NCI-H146 treated with DMSO at 0.1 percent for 48 hours (cell line): ENCODE results near the gene IL25.
"Not testable (repeated sequence)": the region's sequence is repeated elsewhere in the genome, so short reads cannot be mapped to it uniquely, and the experiment has no call there.

Source experiments
- DNase-seq: peaks from one replicate; lab custom pipeline; 2025; ENCODE audit not compliant: unreplicated experiment; lab: John Stamatoyannopoulos, UW

IL25 gene

DNA sequence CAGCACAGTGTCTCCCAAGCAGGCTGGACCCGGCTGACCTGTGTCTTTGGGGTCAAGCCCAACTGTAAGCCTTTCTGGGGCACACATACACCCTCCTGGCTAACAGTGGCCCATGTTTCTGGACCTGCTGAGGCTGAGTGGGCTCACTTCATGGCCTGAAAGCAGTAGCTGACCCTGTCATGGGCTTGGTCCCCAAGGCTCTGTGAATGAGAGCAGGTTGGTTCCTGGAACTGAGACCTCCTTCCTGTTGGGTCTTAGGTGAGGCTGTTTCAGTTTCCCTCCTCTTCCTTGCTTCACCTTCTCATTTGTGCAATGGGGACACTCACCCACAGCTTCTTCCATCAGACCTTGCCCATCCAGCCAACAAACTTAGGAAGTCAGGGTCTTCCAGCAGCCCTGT lies 744 bp upstream of the IL25 start:
- DNase-seq = no peak

DNA sequence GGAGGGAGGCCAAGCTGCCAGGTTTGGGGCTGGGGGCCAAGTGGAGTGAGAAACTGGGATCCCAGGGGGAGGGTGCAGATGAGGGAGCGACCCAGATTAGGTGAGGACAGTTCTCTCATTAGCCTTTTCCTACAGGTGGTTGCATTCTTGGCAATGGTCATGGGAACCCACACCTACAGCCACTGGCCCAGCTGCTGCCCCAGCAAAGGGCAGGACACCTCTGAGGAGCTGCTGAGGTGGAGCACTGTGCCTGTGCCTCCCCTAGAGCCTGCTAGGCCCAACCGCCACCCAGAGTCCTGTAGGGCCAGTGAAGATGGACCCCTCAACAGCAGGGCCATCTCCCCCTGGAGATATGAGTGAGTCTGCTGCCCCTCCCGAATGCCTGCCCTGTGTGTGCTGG lies 432 bp downstream of the IL25 start:
- no peak for DNase-seq

DNA sequence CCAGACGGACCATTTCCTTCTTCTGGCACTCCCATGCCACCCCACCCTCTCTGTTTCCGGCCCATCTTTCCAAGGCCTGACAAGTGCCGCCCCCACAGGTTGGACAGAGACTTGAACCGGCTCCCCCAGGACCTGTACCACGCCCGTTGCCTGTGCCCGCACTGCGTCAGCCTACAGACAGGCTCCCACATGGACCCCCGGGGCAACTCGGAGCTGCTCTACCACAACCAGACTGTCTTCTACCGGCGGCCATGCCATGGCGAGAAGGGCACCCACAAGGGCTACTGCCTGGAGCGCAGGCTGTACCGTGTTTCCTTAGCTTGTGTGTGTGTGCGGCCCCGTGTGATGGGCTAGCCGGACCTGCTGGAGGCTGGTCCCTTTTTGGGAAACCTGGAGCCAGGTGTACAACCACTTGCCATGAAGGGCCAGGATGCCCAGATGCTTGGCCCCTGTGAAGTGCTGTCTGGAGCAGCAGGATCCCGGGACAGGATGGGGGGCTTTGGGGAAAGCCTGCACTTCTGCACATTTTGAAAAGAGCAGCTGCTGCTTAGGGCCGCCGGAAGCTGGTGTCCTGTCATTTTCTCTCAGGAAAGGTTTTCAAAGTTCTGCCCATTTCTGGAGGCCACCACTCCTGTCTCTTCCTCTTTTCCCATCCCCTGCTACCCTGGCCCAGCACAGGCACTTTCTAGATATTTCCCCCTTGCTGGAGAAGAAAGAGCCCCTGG lies 3.1 kb downstream of the IL25 start:
- DNase-seq = no peak

DNA sequence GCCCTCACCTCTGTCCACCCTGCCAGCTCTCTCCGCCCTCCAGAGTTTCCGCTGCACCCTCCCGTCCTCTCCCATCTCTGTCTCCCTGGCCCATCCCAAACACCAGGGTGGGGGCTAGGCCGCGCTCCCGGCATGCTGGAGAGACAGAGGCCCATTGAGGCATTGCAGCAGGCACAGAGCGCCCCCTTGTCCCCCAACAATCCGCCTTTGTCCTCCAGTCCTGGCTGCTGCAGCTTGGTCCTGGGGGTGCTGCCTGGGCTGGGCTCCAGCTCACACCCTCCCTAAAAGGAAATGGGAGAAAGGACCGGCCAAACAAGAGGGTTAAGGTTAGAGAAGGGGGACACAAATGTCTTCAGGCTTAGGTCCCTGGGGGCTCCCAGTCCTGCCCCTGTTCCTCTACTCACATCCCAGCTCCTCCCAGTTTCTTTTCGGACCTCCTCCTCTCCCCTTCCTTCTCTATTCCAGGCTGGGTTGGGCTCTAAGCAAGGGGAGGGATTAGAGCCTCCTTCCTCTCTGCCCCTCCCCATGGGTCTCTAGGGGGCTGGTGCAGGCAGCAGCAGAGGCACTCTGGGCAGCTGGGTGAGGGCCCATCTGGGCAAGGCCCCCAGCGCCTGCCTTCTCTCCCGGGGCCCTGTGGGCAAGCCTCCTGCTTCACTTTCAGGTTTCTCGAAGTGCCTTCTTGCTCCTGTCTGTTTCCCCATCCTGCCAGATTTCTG lies 4.0 kb downstream of the IL25 start, which contains the start of gene CMTM5:
CMTM5 (plus strand) TSS at position 565 of the 716 bp plus-strand sequence. CDS start 206 bp downstream, outside the sequence.
- DNase-seq = no peak

DNA sequence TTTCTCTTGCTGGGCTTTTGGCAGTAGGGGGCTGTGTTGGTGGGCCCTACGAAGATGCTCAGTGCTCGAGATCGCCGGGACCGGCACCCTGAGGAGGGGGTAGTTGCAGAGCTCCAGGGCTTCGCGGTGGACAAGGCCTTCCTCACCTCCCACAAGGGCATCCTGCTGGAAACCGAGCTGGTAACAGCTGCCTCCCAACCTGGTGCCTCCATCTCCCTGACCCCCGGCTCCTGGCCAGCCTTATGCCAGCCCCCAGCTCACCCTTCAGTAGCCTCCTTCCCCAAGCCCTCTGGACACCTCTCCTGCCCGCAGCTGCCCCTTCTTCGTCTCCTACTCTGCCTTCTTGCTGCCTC lies 4.6 kb downstream of the IL25 start:
- no peak for DNase-seq

DNA sequence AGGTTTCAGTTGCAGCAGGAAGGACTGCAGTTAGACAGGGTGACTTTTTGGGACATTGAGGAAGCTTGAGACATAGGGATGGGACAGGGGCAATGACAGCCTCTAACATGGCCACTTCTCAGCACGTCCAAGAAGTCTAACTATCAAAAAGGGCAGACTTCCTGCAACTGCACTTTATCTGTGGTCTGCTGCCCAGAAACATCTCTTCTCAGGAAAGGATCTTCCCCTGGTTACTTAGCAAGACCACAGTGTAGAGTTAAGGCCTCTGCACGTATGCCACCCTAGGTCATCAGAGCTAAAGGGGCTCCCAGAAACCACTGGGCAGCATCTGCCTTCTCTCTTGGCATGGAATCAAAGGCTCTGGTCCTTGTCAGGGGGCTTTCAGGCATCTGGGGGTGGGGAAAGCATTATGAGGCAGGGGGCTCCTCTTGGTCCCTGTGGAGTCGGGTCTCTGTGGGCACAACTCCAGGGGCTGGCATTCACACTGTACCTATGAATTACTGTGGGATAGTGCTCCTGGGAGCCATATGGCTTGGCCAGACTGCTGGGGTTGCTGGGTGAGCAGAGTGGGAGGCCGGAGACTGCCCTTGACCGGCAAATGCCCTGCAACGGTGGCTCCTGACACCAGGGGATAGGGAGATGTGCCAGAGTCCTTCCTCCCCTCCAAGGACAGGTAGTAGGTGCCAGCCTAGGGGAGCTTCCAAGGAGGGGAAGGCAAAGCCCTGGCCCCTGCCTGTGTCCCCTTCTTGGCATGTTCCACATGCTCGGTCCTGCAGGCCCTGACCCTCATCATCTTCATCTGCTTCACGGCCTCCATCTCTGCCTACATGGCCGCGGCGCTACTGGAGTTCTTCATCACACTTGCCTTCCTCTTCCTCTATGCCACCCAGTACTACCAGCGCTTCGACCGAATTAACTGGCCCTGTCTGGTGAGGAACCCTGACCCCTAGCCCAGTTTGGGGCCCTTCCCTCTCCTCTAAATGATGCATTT lies 5.3 kb downstream of the IL25 start:
- no peak for DNase-seq

DNA sequence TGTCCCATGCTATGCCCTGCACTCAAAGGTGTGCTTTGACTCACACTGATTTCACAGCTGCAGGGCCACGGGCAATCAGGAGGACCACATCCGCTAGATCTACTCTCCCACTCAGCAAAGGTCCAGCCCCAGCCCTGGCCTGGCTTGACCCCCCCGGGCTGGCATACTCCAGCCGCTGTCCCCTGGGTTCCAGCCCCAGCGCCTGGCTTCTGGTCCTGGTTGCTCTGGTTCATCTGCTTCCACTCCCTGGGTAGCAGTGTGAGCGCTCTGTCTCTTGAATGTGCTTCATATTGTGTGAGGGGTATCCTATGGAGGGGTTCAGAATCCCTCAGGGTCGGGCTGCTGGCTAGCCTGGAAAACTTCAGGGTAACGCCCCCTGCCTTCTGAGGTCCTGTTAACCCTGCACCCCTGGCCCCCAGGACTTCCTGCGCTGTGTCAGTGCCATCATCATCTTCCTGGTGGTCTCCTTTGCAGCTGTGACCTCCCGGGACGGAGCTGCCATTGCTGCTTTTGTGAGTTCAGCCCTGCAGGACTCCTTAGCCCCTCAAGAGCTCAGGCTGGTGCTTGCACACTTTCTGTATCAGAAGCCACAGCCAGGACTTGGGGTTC lies 6.1 kb downstream of the IL25 start:
- DNase-seq = no peak

DNA sequence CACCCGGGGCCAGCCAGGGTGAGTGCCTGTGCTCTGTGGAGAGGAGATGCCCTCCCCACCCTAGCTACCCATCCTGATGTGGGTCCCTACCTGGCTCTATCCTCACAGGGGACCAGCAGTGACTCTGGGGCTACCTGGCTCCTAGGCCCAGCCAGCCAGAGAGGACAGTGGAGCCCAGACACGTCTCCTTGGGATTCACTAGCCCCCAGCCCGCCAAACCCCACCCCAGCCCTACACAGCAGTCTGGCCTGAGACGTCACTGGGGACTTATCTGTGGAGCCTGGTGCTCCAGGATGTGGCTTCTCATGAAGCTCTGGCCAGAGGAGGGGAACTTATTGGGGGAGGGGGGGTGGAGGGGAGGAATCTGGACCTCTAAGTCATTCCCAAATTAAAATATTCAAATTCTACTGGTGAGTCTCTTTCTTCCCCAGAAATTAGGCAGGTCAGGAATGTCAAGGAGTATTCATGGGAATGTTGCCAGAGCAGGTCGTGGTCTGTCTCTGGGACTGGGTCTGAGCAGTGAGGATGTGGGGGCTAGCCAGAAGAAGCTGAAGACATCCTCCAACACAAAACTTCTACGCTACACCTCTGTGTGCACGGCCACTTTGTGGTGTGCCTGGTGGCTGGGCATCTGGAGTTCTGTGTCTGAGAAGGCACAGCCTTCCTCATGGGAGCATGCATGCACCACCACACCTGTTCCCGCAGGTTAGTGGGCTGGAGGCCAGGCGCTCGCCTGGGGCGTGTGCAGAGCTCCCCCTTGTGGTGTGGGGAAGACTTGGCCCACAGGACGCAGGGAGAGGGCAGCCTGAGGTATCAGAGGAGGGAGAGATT lies 7.0 kb downstream of the IL25 start:
- DNase-seq = peak; percentile 8

DNA sequence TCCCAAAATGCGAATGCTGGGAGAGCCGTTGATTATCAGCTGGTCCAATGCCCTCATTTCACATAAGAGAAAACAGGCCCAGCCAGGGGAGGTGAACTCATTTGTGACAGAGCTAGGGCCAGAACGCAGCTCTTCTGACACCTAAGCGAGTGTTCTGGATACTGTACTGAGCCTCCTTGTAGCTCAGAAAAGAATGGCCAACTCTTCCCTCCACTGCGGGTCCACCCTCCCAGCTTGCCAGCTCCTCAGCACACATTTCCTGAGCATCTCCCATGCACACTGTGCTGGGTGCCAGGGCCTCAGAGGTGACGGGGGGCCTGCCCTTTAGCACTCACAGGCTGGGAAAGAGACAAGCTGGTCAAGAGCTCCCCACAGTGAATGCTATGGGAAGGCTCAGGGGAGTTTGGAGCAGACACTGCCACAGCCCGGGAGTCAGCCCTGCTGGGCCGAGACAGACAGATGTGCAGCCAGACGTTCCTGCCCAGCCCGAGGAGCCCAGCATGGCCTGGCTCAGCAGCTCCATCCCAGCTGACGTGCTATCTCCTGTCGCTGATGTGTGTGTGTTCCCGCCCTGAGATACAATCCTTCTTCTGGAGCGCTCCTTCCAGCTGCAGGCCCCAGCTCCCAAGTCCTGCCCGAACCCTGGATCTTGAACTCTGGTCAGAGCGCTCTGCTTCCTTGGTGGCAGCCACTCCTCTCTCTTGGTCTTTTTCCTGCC lies 7.7 kb downstream of the IL25 start:
- no peak for DNase-seq

DNA sequence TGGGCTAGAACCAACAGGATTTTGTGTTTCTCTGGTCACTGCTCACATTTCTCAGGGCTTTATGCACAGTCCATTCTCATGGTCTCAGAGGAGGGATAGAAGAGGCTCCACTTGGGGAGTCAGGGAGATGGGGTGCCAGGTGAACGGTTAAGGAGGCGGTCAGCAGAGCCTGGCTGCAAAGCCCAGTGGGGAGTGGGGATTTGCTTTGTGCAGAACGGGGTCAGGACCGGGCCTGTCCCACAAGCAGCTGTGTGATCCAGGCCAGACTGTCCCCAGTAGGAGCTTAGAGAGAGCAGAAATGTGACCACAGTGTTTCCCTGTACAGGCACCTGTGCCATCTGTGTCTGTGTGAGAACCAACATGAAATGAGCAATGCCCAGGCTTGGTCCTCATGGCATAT lies 8.4 kb downstream of the IL25 start:
- DNase-seq = no peak

DNA sequence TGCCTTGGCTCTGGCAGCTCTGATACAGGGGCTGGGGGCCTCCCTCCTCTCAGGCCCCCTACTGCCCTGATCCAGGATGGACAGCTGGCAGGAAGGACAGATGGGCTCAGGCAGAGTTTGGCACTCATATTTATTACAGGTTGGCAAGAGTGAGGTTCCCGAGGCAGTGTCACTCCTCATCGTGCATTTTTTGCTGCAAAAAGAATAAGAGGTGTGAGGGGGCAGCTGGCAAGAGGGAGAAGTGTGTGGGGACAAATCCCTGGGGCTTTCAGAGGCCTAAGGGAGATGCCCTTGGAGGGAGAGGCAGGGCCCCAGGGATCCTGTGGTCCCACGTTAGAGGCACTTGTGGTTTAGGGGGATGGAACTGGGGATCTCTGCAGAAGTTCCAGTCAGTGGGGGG lies 9.3 kb downstream of the IL25 start:
- DNase-seq = peak; percentile 1

DNA sequence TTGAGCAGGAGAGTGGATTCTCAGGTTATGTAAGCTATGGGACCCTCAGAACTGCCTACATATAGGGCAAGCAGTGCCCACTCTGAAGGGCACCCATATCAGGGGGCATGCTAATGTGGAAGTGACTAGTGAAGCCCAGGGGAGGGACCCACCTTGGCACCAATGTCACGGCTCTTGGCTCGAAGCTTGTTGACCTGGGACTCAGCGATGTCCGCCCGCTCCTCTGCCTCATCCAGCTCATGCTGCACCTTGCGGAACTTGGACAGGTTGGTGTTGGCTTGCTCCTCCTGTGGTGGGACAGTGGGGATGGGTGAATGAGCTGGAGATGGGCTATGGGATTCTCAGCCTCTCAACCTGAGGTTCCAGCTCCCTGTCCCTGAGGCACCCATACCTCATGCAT lies 9.7 kb downstream of the IL25 start:
- DNase-seq = no peak

DNA sequence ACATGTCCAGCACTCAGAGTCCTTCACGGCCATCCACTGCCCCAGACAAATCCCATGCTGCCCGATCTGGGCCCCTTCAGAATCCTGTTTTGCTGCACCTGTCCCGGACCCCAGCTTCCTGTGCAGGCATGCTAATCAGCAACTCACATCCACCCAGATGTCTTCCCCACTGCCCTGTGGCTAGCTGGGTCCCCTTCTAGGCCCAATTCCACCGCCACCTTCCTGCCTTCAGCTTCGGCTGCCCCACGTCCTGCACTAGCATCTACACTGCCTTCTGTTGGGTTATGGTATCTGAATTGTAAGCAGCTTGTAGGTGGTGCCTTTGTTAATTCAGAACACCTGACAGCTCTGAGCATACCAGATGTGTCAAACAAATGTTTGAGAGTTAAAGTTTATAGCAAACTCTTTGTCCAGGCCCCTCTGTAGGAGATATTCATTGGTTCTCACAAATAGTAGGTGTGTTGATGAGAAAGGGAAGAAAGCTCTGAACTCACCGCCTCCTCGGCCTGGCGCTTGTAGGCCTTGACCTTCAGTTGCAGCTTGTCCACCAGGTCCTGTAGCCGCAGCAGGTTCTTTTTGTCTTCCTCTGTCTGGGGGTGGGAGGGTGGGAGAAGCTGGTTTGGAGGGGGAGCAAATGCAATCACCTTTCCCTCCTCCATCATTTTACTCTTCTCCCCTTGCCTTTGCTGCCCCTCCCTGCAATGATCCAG lies 10.3 kb downstream of the IL25 start:
- DNase-seq = no peak

DNA sequence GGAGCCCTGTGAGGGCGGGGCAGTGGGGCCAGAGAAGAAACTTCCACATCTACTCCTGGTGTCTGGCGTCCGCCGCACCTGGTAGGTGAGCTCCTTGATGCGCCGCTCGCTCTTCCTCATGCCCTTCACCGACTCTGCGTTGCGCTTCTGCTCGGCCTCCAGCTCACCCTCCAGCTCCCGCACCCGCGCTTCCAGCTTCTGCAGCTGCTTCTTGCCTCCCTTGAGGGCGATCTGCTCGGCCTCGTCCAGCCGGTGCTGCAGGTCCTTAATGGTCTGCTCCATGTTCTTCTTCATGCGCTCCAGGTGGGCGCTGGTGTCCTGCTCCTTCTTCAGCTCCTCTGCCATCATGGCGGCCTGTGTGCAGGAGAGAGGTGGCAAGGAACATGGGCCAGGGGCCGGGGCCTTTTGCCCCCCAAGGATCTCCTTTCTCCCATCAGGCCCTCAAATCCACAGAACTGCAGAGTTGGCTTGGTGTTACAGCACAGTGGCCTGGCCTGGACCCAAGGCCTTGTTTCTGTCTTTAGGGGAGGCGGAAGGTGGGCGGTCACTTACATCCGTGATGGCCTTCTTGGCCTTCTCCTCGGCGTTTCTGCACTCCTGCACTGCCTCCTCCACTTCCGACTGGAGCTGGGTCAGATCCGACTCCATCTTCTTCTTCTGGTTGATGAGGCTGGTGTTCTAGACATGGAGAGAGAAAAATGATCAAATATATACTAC lies 11.9 kb downstream of the IL25 start:
- no peak for DNase-seq

DNA sequence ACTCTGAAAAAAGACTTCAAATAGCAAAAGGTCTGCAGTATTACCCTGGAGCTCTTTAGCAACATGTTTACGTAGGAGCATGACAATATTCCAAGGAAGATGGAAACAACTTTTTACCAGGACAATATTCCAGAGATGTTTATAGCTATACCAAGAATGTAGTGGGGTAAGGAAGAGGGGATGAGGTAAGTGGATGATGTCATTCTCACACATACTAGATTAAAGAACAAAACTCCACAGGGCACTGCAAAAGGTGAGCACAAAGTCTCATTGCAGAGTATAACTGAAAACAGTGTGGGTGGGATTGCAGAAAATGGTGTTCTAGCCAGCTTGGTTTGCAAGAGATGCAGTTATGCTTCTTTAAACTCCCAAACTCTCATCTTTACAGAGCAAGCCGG lies 12.6 kb downstream of the IL25 start:
- DNase-seq = no peak

DNA sequence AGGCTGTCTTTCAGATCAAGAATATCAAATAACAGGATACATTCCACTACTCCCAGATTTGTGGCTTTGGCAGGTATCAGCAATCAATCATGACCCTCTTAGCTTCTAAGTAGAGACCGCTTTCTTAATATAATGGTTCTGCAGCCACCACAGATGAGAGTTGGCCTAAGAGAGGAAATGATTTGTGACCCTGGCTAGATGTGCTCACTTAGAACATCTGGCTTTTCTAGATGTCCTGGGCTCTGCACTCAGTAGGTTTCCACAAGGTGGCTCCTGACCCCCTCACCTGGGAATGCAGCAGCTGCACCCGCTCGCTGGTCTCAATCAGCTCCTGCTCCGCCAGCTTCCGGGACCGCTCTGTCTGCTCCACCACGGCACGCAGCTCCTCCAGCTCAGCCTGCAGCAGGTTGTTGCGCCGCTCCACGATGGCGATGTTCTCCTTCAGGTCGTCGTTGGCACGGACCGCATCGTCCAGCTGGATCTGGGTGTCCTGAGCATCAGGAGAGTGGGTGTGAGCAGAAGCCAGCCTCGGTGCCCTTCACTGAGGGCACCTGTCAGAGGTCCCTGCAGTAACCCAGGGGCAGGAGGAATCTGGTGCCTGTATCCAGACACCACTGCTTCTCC lies 13.1 kb downstream of the IL25 start:
- no peak for DNase-seq

DNA sequence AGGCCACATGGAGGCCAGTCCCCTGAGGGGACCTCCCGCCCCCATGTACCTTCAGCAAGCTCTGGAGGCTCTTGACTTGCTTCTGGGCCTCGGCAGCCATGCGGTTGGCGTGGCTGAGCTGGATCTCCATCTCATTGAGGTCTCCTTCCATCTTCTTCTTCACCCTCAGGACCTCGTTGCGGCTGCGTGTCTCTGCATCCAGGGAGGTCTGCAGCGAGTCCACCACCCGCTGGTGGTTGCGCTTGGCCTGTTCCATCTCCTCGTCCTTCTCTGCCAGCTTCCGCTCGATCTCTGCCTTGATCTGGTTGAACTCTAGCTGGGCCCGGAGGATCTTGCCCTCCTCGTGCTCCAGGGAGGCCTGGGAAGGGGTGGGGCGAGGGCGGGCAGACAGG lies 13.7 kb downstream of the IL25 start:
- DNase-seq = not testable (repeated sequence)

DNA sequence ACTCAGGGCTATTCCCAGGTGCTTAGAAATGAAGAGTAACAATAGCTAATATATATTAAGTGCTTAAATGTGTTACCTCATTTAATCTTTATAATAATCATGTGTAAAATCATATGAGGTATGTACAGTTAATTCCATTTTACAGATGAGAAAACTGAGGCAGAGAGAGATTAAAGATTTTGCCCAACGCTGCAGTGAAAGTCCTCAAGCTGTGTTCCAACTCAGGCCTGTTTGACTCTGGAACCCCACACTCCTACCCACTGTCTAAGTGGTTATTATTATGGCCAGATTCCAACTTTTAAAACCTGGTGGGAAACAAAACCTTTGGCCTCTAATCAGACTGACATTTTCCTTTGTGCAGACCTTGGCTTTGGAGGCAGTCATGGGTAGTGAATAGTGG lies 14.4 kb downstream of the IL25 start:
- no peak for DNase-seq
